GM21786 (cell line): ENCODE measurements around the gene PCDHB16.
"Not testable (repeated sequence)": the region's sequence is repeated elsewhere in the genome, so short reads cannot be mapped to it uniquely, and the experiment has no call there.

Source experiments
- ATAC-seq: cut with Tn5 transposase; IDR thresholded peaks from one replicate; pipeline ENCODE4 v1.9.1; 2021; ENCODE audit not compliant: unreplicated experiment

The PCDHB16 gene

DNA sequence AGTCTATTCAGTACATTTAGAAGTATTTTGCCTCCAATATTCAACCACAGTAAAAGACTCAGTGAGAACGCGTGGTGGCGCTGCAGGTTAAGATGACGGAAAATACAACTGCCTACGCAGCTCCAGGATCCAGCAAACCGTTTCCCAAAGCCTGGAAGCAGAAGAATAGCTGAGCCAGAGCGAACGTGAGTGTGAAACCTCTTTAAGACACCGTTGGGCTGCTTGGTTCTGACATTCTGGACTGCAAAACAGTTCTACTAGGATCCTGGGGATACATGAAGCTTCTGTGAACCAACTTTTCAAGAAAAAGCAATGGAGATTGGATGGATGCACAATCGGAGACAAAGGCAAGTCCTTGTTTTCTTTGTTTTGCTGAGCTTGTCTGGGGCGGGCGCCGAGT is at the start of gene PCDHB16:
Gene PCDHB16 (plus strand): TSS at position 140 of the 400 bp plus-strand sequence. CDS start 173 bp downstream, at position 313.
- no peak for ATAC-seq

DNA sequence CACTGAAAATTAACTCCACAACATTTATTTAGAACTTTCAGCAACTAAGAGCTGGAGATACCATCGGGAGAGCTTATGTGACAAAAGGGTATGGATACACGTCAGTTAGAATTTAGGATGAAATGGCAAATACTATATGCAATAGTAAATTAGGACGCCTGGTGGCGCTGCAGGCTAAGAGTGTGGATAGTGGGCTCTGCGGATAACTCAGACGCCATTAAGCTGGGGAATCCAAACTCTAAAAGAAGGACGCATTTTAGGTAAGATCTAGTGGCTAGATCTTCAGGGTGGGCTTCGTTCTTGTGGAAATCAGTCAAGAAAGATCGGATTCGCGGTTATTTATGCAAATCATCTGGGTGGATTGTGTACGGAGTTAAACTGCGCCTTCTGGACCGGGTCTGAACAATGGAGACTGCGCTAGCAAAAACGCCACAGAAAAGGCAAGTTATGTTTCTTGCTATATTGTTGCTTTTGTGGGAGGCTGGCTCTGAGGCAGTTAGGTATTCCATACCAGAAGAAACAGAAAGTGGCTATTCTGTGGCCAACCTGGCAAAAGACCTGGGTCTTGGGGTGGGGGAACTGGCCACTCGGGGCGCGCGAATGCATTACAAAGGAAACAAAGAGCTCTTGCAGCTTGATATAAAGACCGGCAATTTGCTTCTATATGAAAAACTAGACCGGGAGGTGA is 47.0 kb upstream of the PCDHB16 start, which contains the start of gene PCDHB5:
Gene PCDHB5 (plus strand): TSS at position 177 of the 688 bp plus-strand sequence. CDS start 229 bp downstream, at position 406.
- no peak for ATAC-seq

- no peak for ATAC-seq
Measured at GRCh38 chr5:141135718-141136266, 46.4 kb upstream of the PCDHB16 start.

GRCh38 chr5:141137346-141137745 is 44.8 kb upstream of the PCDHB16 start:
- ATAC-seq, result not testable (repeated sequence)

GRCh38 chr5:141149812-141150211 is 32.4 kb upstream of the PCDHB16 start, which contains the start of gene PCDHB6:
Gene PCDHB6, plus strand, starts transcription at chr5:141150057. Its CDS starts 201 bp downstream, at chr5:141150258.
- no peak for ATAC-seq

GRCh38 chr5:141150224-141150992 is 31.8 kb upstream of the PCDHB16 start:
- no peak for ATAC-seq

DNA sequence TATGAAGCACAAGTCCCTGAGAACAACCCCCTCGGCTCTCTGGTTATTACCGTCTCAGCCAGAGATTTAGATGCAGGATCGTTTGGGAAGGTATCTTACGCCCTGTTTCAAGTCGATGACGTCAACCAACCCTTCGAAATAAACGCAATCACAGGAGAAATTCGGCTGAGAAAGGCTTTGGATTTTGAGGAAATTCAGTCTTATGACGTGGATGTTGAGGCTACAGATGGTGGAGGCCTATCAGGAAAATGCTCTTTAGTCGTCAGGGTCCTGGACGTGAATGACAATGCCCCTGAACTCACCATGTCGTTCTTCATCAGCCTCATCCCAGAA is 31.2 kb upstream of the PCDHB16 start:
- no peak for ATAC-seq

GRCh38 chr5:141151632-141152031 is 30.6 kb upstream of the PCDHB16 start:
- ATAC-seq, result not testable (repeated sequence)

GRCh38 chr5:141152096-141152495 is 30.1 kb upstream of the PCDHB16 start:
- ATAC-seq, result not testable (repeated sequence)

DNA sequence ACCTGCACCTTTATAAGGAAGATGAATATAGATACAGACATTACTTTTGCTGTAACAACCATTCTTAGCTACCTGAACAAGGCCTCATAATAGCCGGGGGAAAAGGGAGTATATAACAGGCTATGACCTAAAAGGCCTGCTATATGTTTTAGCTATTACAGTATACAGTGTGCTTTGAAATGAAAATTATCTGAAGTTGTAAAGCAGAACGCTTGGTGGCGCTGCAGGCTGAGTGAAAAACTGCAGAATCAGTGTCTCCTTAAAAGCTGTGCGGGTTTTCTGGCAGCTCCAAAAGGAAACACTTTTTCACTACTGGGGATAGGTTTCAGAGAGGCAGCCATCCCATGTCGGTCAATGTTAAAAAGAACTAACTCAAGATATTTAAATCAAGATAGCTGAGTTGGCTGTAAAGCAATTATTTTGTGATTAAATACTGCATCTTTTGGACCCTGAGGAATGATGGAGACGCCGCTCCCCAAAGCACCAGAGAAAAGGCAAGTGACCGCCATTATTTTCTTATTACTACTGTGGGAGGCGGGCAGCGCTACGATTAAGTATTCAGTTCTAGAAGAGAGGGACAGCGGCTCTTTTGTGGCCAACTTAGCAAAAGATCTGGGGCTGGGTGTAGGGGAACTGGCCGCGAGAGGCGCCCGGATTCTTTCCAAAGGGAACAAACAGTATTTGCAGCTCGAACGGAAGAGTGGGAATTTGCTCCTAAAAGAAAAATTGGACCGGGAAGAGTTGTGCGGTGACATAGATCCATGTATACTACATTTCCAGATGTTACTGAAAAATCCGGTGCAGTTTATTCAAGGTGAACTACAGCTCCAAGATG is 26.4 kb upstream of the PCDHB16 start:
- no peak for ATAC-seq

DNA sequence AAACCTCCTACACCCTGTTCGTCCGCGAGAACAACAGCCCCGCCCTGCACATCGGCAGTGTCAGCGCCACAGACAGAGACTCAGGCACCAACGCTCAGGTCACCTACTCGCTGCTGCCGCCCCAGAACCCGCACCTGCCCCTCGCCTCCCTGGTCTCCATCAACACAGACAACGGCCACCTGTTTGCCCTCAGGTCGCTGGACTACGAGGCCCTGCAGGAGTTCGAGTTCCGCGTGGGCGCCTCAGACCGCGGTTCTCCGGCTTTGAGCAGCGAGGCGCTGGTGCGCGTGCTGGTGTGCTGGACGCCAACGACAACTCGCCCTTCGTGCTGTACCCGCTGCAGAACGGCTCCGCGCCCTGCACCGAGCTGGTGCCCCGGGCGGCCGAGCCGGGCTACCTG is 24.8 kb upstream of the PCDHB16 start:
- ATAC-seq, result not testable (repeated sequence)

- ATAC-seq, result not testable (repeated sequence)
Measured at GRCh38 chr5:141157901-141158300, 24.3 kb upstream of the PCDHB16 start.

DNA sequence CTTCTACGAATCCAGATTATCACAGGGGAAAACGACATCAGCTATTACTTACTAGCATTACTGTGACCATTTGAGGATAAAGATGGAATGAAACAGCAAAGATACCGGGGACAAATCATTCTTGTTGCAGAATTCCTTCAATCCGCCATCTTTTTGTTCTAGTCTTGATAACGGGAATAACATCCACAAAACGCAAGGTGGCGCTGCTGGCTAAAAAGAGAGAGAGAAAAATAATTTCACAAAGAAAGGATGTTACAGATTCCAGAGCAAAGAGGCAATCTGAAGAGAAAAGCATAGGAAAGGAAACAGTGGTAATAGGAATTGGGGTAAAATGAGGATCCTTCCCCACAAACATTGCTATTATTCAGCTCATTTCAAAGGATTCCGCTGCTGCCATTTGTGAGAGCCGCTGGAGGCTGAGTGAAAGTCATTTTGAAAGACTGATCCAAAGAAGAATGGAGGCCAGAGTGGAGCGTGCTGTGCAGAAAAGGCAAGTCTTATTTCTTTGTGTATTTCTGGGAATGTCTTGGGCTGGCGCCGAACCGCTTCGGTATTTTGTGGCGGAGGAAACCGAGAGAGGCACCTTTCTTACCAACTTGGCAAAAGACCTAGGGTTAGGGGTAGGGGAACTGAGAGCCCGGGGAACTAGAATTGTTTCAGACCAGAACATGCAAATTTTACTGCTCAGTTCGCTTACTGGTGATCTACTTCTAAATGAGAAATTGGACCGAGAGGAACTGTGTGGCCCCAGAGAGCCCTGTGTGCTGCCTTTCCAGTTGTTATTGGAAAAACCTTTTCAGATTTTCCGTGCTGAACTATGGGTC is 9.6 kb upstream of the PCDHB16 start, which contains the start of gene PCDHB7:
Gene PCDHB7 (plus strand): TSS at position 264 of the 824 bp plus-strand sequence. CDS start 192 bp downstream, at position 456.
- no peak for ATAC-seq

- not testable (repeated sequence) for ATAC-seq
Measured at GRCh38 chr5:141174291-141175104, 7.7 kb upstream of the PCDHB16 start.

DNA sequence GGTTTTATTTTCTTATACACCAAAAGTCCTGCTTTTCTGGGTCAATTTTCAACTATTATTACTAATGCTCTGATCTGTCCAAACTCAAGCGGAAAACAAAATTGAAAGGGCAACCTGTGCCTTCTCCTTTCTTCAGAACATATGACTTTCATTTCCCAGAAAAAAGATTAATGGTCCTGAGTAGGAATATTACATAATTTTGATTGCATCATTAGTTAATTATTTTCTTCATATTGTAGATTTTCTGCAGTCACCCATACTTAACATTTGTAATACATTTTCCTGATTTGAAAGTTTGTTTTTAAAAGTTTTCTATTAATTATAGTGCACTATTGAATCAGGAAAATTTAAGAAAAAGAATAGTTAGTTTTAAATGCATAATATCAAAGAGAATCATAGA is 6.3 kb upstream of the PCDHB16 start:
- ATAC-seq, result no peak

GRCh38 chr5:141177577-141178191 is 4.5 kb upstream of the PCDHB16 start, which contains the start of gene PCDHB8:
Gene PCDHB8, plus strand, starts transcription at chr5:141177790. Its CDS starts 245 bp downstream, at chr5:141178035.
- ATAC-seq, result not testable (repeated sequence)

DNA sequence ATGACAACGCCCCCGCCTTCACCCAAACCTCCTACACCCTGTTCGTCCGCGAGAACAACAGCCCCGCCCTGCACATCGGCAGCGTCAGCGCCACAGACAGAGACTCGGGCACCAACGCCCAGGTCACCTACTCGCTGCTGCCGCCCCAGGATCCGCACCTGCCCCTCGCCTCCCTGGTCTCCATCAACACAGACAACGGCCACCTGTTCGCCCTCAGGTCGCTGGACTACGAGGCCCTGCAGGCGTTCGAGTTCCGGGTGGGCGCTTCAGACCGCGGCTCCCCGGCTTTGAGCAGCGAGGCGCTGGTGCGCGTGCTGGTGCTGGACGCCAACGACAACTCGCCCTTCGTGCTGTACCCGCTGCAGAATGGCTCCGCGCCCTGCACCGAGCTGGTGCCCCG is 2.8 kb upstream of the PCDHB16 start:
- ATAC-seq, result not testable (repeated sequence)

DNA sequence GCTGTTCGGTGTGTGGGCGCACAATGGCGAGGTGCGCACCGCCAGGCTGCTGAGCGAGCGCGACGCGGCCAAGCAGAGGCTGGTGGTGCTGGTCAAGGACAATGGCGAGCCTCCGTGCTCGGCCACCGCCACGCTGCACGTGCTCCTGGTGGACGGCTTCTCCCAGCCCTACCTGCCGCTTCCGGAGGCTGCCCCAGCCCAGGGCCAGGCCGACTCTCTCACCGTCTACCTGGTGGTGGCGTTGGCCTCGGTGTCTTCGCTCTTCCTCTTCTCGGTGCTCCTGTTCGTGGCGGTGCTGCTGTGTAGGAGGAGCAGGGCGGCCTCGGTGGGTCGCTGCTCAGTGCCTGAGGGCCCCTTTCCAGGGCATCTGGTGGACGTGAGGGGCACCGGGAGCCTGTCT is 2.3 kb upstream of the PCDHB16 start:
- not testable (repeated sequence) for ATAC-seq
